ENCODE data around the gene LINGO3.

Gene LINGO3

DNA sequence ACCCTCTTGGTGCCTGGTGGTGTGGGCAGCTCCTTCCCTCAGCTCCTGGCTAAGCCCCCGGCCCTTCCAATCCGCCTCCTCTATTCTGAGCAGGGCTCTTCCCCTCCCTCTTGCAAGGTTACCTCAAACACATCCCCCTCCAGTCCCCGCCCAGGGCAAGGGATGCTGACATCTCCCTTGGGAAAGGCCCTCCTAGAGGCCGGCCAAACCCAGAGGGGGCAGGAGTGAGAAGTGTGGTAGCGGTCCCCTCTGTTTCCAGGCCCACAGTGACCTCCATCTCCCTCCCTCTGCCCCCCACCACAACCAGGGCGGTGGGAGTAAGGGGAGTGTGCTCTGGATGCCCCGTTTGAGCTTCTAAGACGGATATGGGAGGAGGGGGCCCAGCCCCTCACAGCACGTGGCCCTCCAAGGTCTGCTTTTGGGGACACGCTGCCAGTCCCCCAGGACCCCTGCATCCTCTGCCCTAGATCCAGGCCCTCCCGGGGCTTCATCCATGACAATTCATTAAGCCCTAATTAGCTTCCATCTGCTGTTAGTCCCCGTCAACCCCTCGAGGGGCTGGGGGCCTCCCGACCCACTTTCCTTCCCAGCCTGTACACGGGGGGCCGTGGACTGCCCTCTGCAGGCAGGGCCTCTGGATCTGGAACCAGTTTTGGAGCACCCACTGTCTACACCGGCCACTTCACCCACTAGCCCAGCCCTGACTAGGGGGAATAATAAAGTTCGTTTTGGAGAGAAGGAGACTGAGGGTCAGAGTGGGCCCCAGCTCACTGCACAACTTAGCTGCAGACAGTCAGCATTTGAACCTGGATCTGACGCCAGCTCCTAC is 2.3 kb downstream of the LINGO3 start:
- no peak for DNase-seq (ENCODE audit: low spot score)

GRCh38 chr19:2303211-2303798 is 4.6 kb downstream of the LINGO3 start:
- no peak for DNase-seq (ENCODE audit: low spot score)

DNA sequence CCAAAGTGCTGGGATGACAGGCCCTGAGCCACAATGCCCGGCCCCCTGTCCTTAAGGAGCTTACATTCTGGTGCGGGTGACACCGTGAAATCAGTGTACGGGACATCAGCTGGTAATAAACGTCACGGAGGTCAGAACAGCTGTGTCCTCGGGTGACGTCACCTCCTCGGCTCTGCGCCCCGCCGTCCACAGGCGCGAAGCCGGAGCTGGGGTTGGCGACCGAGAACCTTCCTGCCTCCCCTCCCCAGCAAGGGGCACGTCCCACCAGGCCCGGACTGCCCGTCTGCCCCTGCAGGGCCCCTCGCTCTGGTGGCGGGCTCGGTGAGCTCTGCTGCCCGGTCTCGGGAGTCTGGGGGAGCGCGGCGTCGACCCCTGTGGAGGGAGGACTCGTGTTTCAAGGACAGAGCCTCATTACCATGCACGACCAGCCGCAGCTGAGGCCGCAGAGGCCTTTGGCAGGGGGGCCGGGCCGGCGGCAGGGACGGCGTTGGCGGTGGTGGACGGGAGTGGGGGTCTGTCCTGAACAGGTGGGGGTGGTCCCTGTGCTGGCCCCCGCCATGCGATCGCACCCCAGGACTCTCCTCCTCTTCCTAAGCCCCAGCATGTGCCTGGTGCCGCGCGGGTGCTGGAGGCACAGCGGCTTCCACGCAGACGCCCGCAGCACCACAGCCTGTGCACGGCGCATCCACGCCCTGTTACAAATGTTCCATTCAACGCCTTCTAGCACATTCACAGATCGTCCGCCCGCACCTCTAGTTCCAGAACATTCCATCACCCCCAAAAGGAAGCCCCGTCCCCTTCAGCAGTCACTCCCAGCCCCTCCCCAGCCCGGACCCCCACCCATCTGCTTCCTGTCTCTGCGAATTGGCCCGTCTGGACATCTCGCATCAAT is 5.4 kb downstream of the LINGO3 start:
- no peak for DNase-seq (ENCODE audit: low spot score)

DNA sequence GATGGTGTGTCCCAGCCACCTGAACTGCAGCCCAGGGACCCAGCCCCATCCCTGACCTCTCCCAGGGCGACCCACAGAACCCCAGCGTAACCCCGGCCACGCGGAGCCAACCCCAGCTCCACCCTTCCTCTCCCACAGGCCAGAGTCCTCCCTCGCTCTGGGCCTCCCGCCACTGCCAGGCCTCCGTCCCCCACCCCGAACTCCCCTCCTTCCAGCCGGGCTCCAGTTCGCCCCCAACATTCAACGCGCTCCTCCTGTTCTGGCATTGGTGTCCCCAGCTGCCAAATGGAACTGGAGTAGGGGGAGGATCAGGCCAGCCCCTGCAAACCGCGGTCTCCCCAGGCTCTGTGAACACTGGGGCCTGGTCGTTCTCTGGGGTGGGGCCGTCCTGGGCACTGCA is 7.4 kb downstream of the LINGO3 start:
- DNase-seq (ENCODE audit: low spot score), result no peak

- DNase-seq (ENCODE audit: low spot score), result no peak
Measured at GRCh38 chr19:2296141-2296540, 11.8 kb downstream of the LINGO3 start.

GRCh38 chr19:2294687-2295335 is 13.1 kb downstream of the LINGO3 start:
- no peak for DNase-seq (ENCODE audit: low spot score)

- DNase-seq (ENCODE audit: low spot score), result no peak
Measured at GRCh38 chr19:2291185-2291751, 16.7 kb downstream of the LINGO3 start.

DNA sequence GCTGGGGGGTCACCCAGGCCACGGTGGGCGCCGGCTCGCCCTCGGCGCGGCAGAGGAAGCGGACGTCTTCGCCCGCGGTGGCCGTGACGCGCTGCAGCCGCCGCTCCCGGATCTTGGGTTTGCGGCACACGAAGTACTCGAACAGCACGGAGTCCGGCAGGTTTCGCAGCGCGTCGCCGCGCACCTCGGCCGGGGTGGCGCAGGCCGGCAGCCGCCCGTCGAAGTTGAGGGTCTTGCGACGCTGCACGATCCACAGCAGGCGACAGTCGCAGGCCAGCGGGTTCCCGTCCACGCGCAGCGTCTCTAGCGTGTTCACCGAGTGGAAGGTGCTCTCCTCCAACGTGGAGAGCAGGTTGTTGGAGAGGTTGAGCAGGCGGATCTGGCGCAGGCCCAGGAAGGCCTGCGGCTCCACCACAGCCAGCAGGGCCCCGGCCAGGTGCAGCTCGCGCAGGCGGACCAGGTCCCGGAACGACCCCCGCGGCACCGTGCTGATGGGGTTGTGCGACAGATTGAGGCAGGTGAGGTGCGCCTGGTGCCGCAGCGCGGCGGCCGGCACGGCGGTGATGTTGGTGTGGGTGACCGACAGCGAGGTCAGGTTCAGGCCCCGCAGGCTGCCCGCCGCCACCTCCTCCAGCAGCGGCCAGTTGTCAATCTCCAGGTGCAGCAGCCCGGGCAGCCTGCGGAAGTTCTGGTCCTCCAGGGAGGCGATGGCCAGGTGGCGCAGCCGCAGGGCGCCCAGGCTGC is 17.3 kb downstream of the LINGO3 start:
- DNase-seq (ENCODE audit: low spot score), result no peak

DNA sequence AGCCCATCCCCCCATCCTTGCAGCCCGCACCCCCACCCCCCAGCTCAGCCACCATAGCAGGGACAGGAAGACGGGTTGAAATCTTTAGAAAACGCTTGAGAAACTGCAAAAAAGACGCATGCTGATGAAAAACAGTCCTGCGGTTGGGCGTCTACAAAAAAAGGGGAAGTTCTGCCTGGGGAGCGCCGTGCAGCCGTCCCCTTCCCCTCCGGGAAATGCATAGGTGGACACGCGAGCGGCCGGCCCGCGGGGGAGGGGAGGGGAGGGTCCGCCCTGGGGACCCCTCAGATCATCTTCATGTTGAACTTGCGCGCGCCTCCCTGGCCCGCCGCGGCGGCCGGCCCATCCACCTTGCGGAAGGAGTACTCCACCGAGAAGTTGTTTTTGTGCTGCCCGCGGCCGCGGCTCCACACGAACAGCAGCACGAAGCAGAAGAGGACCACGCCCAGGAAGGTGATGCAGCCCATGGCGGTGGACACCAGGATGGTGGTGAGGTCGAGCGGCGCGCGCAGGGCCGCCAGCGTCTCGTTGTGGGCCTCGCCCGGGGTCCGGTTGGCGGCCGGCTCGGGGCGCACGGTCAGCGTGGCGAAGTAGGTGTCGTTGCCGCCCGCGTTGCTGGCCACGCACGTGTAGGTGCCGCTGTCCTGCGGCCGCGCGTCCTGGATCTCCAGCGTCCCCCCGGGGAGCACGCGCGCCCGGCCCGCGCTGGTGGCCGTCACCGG is 18.1 kb downstream of the LINGO3 start:
- DNase-seq (ENCODE audit: low spot score), result no peak

- DNase-seq (ENCODE audit: low spot score), result no peak
Measured at GRCh38 chr19:2288818-2289713, 18.9 kb downstream of the LINGO3 start.

GRCh38 chr19:2288338-2288817 is 19.6 kb downstream of the LINGO3 start:
- DNase-seq (ENCODE audit: low spot score), result no peak

GRCh38 chr19:2287585-2288337 is 20.2 kb downstream of the LINGO3 start:
- DNase-seq (ENCODE audit: low spot score), result no peak

GRCh38 chr19:2286402-2287140 is 21.4 kb downstream of the LINGO3 start:
- no peak for DNase-seq (ENCODE audit: low spot score)

DNA sequence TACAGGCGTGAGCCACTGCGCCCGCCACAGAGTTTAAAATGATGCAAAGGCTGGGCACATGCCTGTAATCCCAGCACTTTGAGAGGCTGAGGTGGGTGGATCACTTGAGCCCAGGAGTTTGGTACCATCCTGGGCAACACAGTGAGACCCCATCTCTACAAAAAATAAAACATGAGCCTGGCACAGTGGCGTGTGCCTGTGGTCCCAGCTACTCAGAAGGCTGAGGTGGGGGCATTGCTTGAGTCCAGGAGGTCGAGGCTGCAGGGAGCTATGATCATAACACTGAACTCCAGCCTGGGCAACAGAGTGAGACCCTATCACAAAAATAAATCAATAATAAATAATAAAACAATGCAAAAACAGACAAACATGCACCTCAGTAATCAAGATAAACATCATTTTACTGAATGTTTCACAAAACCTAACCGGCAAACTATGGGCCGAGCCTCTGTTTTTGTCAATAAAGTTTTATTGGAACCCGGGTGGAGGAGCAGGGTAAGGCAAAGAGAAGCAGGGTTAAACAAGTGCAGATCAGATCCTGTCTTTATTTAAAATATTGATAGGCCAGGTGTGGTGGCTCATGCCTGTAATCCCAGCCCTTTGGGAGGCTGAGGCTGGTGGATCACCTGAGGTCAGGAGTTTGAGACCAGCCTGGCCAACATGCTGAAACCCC is 24.0 kb downstream of the LINGO3 start:
- DNase-seq (ENCODE audit: low spot score), result no peak

- DNase-seq (ENCODE audit: low spot score), result no peak
Measured at GRCh38 chr19:2282862-2283237, 25.1 kb downstream of the LINGO3 start.

GRCh38 chr19:2282062-2282861 is 25.7 kb downstream of the LINGO3 start, which contains the start of gene PEAK3:
Gene PEAK3, minus strand, starts transcription at chr19:2282175. Its CDS starts 1,244 bp downstream, at chr19:2280931.
- no peak for DNase-seq (ENCODE audit: low spot score)

All from RKO (cell line).